Parathyroid adenoma (tissue), 2 donors: Measurements from ENCODE around the gene GLOD5.

Experiments used
- H2AFZ ChIP-seq: fragments of 300-600 bp; sonication (generic); one replicate; pipeline ENCODE4 v1.7.0; 2017; ENCODE audit warnings: antibody characterized with exemption, mild to moderate bottlenecking
- H3K27ac ChIP-seq: fragments of 300-600 bp; sonication (generic); one replicate; pipeline ENCODE4 v1.7.0; 2017
- H3K27me3 ChIP-seq: fragments of 300-600 bp; sonication (generic); one replicate; pipeline ENCODE4 v1.7.0; 2017; ENCODE audit warnings: low read length; ENCODE audit not compliant: control insufficient read depth, insufficient read depth
- H3K36me3 ChIP-seq: fragments of 300-600 bp; sonication (generic); one replicate; pipeline ENCODE4 v1.7.0; 2017; ENCODE audit warnings: low read length; ENCODE audit not compliant: control insufficient read depth, insufficient read depth
- H3K4me1 ChIP-seq: fragments of 300-600 bp; sonication (generic); one replicate; pipeline ENCODE4 v1.7.0; 2017; ENCODE audit warnings: control low read depth
- H3K4me2 ChIP-seq: fragments of 300-600 bp; sonication (generic); one replicate; pipeline ENCODE4 v1.7.0; 2017; ENCODE audit warnings: low read length
- H3K4me3 ChIP-seq: fragments of 300-600 bp; sonication (generic); one replicate; pipeline ENCODE4 v1.7.0; 2017; ENCODE audit warnings: low read depth, low read length
- H3K79me2 ChIP-seq: fragments of 300-600 bp; sonication (generic); one replicate; pipeline ENCODE4 v1.7.0; 2017; ENCODE audit warnings: control low read depth
- H3K9ac ChIP-seq: fragments of 300-600 bp; sonication (generic); one replicate; pipeline ENCODE4 v1.7.0; 2017; ENCODE audit warnings: mild to moderate bottlenecking
- H3K9me3 ChIP-seq: fragments of 300-600 bp; sonication (generic); one replicate; pipeline ENCODE4 v1.7.0; 2017; ENCODE audit warnings: low read length; ENCODE audit not compliant: control insufficient read depth
- TF ChIP-seq, protein P1 (sequence below): fragments of 300-600 bp; sonication (generic); IDR thresholded peaks from one replicate; pipeline ENCODE4 v1.7.0; 2017; ENCODE audit warnings: antibody characterized with exemption, mild to moderate bottlenecking
- donor health status: primary hyperparathyroidism.

Gene GLOD5

GRCh38 chrX:48823053-48823452, 61.5 kb downstream of the GLOD5 start:
- no peaks in the 10 kb centered on the region for H3K9me3 ChIP-seq
- no peak overlapping the region for H3K27ac ChIP-seq
- no peaks in the 10 kb centered on the region for H3K27me3 ChIP-seq
- no peaks in the 10 kb centered on the region for H3K4me1 ChIP-seq
- H2AFZ ChIP-seq = no peak overlapping the region
- no peaks in the 10 kb centered on the region for H3K79me2 ChIP-seq
- H3K36me3 ChIP-seq = no peaks in the 10 kb centered on the region
- H3K4me2 ChIP-seq = no peak overlapping the region
- no peak overlapping the region for H3K4me3 ChIP-seq
- TF ChIP-seq, protein P1, sequence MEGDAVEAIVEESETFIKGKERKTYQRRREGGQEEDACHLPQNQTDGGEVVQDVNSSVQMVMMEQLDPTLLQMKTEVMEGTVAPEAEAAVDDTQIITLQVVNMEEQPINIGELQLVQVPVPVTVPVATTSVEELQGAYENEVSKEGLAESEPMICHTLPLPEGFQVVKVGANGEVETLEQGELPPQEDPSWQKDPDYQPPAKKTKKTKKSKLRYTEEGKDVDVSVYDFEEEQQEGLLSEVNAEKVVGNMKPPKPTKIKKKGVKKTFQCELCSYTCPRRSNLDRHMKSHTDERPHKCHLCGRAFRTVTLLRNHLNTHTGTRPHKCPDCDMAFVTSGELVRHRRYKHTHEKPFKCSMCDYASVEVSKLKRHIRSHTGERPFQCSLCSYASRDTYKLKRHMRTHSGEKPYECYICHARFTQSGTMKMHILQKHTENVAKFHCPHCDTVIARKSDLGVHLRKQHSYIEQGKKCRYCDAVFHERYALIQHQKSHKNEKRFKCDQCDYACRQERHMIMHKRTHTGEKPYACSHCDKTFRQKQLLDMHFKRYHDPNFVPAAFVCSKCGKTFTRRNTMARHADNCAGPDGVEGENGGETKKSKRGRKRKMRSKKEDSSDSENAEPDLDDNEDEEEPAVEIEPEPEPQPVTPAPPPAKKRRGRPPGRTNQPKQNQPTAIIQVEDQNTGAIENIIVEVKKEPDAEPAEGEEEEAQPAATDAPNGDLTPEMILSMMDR = no peak
- H3K9ac ChIP-seq = no peak overlapping the region
